ENCODE results near the gene PPRC1.

- TF ChIP-seq, protein P1, sequence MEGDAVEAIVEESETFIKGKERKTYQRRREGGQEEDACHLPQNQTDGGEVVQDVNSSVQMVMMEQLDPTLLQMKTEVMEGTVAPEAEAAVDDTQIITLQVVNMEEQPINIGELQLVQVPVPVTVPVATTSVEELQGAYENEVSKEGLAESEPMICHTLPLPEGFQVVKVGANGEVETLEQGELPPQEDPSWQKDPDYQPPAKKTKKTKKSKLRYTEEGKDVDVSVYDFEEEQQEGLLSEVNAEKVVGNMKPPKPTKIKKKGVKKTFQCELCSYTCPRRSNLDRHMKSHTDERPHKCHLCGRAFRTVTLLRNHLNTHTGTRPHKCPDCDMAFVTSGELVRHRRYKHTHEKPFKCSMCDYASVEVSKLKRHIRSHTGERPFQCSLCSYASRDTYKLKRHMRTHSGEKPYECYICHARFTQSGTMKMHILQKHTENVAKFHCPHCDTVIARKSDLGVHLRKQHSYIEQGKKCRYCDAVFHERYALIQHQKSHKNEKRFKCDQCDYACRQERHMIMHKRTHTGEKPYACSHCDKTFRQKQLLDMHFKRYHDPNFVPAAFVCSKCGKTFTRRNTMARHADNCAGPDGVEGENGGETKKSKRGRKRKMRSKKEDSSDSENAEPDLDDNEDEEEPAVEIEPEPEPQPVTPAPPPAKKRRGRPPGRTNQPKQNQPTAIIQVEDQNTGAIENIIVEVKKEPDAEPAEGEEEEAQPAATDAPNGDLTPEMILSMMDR (IDR thresholded peaks at IDR 0.05; ENCODE audit: insufficient read depth, low read length), result no peak
- TF ChIP-seq REST (IDR thresholded peaks at IDR 0.05; ENCODE audit: insufficient replicate concordance, low read depth) (no peak), GABPA (IDR thresholded peaks at IDR 0.05; ENCODE audit: low read depth) (no peak), POLR2AphosphoS5 (IDR thresholded peaks at IDR 0.05; ENCODE audit: low read depth) (no peak)
These were observed 18.3 kb downstream of the PPRC1 start for GRCh38 chr10:102150970-102151773.
